ENCODE measurements around the gene IMPACT. TPM values are rescaled to one million over a fixed set of nuclear protein-coding genes. Genes with fewer than 3 reads are reported as not detected.

IMPACT gene
- total RNA-seq = 10 to 100 TPM; 26.6 to 26.8 TPM

GRCh38 chr18:24426398-24427294 is at the start of gene IMPACT:
TSS of gene IMPACT (plus strand) at chr18:24426670. CDS start at chr18:24426757, 87 bp downstream.

GRCh38 chr18:24397694-24398368 is 28.6 kb upstream of the IMPACT start, which contains the start of gene OSBPL1A:
TSS of gene OSBPL1A (minus strand) at chr18:24397824. CDS start at chr18:24377533, 20,291 bp downstream.

GRCh38 chr18:24460388-24460787 is 33.9 kb downstream of the IMPACT start, which contains the start of gene HRH4:
TSS of gene HRH4 (plus strand) at chr18:24460637. CDS start at chr18:24460729, 92 bp downstream.

Small RNA genes within 50 kb of the gene (small RNA-seq; reads per million reads assigned to genes)
- gene RF00019 = 0 reads per million in 2 donors

Other genes with a start within 250 kb of the IMPACT start
- gene OSBPL1A, start 28.8 kb upstream of the IMPACT start, total RNA-seq = 10 to 100 TPM; 63.3 to 95.7 TPM
- gene HRH4, start 34.0 kb downstream of the IMPACT start, total RNA-seq = under 1 TPM in 1 of 2 donors, not detected in 1; under 0.01 TPM

Measured in melanocyte of skin (primary cell).